Neutrophil (primary cell): ENCODE data around the gene CBFA2T3.

Source experiments
- H3K27ac ChIP-seq: fragments of 200-600 bp; sonication (generic); 2 replicates; pipeline ENCODE4 v1.5.1; 2016; ENCODE audit warnings: mild to moderate bottlenecking, moderate library complexity
- H3K27me3 ChIP-seq: fragments of 200-600 bp; sonication (generic); 2 replicates; pipeline ENCODE4 v1.6.0; 2016; ENCODE audit warnings: mild to moderate bottlenecking
- H3K36me3 ChIP-seq: fragments of 200-600 bp; sonication (generic); 2 replicates; pipeline ENCODE4 v1.5.1; 2017
- H3K4me1 ChIP-seq, 2 experiments: fragments of 200-600 bp in 1 of 2; sonication (generic) in 1 of 2; 1 replicate in 1 of 2; 2 replicates in 1 of 2; pipeline versions ENCODE4 v1.5.1 to v1.6.1; 2013 to 2016; ENCODE audit warnings: low read depth in 1 of 2, low read length in 1 of 2, mild to moderate bottlenecking in 1 of 2, moderate library complexity in 1 of 2; ENCODE audit not compliant: control insufficient read depth in 1 of 2, insufficient read depth in 1 of 2
- H3K4me3 ChIP-seq, 2 experiments: fragments of 200-600 bp in 1 of 2; sonication (generic) in 1 of 2; 1 replicate in 1 of 2; 2 replicates in 1 of 2; pipeline ENCODE4 v1.5.1; 2013 to 2016; ENCODE audit warnings: low read depth in 1 of 2, low read length in 1 of 2, mild to moderate bottlenecking in 1 of 2, moderate library complexity in 1 of 2
- H3K9me3 ChIP-seq: fragments of 200-600 bp; sonication (generic); 2 replicates; pipeline ENCODE4 v1.5.1; 2016
- TF ChIP-seq, protein P1 (sequence below): fragments of 200-600 bp; sonication (generic); IDR thresholded peaks from 2 replicates; pipeline ENCODE4 v1.5.1; 2016; ENCODE audit warnings: antibody characterized with exemption

CBFA2T3 gene

DNA sequence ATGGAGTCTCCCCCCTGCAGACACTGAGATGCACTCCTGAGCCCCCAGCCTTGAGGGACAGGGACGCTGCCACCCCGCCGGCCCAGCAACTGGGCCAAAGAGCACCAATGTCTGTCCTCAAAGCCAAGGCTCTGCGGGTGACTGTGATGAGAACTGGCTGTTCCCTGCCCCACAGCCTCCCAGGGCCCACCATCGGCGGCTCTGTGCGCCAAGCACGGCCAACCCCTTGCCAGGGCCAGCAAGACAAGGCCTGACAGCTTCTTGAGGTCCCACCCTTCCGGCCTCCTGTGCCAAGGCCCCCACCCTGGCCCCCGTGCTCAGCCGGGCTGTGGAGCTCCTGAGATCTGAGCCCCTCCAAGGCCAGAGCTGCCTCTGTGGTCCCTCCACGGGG is 76.3 kb downstream of the CBFA2T3 start:
- Histone ChIP-seq H3K4me3 (no peak overlapping the region), H3K4me1 (peaks cover 5 to 8% of the 10 kb centered on the region in 2 experiments), H3K27ac (no peak overlapping the region), H3K9me3 (no peaks in the 10 kb centered on the region), H3K27me3 (no peaks in the 10 kb centered on the region), H3K36me3 (peaks cover 66% of the 10 kb centered on the region)
- TF ChIP-seq, protein P1, sequence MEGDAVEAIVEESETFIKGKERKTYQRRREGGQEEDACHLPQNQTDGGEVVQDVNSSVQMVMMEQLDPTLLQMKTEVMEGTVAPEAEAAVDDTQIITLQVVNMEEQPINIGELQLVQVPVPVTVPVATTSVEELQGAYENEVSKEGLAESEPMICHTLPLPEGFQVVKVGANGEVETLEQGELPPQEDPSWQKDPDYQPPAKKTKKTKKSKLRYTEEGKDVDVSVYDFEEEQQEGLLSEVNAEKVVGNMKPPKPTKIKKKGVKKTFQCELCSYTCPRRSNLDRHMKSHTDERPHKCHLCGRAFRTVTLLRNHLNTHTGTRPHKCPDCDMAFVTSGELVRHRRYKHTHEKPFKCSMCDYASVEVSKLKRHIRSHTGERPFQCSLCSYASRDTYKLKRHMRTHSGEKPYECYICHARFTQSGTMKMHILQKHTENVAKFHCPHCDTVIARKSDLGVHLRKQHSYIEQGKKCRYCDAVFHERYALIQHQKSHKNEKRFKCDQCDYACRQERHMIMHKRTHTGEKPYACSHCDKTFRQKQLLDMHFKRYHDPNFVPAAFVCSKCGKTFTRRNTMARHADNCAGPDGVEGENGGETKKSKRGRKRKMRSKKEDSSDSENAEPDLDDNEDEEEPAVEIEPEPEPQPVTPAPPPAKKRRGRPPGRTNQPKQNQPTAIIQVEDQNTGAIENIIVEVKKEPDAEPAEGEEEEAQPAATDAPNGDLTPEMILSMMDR, result no peak

DNA sequence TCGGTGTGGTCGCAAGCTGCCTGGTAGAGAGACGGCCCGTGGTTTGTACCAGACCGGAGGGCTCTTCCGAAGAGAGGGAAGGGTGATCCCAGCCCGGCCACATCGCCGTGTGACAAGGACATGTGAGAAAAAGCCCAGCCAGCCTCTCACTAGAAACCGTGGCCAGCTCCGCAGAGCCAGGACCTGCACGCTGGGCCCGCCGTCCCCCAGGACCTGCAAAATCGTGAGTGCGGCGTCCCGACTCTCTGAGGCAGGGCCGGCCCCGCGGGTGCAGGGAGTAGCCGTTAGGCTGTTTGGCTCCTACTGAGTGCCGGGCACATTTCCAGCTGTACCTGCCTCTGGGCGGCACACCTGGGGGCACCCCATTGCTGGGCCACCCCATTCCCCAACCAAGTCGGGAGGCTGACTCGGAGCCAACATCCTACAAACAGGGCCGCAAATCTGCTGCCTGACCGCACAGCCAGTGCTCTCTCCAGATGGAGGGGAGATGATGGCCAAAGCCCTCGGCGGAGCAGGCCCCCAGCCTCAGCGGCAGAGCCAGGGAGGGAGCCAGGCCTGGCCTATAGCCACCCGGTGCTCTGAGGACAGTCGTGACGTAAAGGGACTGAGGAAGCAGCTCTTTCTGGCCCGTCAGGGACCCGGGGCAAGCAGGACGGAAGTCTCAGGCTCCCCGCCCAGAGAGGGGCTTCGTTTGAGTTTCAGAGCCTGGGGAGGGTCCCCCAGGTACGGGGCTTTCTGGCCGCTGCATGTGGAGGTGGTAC is 76.9 kb downstream of the CBFA2T3 start:
- Histone ChIP-seq H3K4me3 (no peak overlapping the region), H3K27me3 (no peaks in the 10 kb centered on the region), H3K9me3 (no peaks in the 10 kb centered on the region), H3K4me1 (peaks cover 3 to 5% of the 10 kb centered on the region in 2 experiments), H3K36me3 (peaks cover 71% of the 10 kb centered on the region), H3K27ac (no peak overlapping the region)
- TF ChIP-seq, protein P1, result no peak

DNA sequence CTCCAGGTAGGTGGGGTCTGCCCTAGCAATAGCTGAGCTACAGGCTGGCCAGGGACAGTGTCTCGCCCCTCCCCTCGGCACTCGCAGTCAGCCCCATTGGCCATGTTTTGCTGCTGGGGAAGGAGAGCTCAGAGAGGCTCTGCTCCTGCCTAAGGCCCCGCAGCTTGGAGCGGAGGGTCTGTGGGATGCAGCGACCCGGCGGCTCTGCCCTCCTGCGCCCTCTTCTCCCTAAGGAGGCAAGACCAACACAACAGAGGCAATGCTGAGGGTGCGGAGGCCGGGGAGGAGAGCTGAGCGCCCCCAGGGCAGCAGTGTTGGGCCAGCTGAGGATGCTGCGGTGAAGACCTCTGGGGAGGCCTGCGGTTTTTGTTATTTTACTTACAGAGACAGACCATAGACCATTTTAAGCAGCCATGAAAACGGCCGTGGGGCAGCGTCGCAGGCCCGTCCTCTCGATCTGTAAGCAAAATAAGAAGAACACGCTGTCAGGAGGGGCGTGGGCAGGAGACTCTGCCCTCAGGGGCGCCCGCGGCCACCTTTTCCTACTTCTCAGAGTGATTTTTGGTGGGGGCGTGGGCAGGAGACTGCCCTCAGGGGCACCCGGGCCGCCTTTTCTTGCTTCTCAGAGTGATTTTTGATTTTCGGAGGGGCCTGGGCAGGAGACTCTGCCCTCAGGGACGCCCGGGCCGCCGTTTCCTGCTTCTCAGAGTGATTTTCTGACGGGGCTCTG is 79.1 kb downstream of the CBFA2T3 start:
- Histone ChIP-seq H3K27me3 (no peaks in the 10 kb centered on the region), H3K27ac (no peak overlapping the region), H3K9me3 (no peaks in the 10 kb centered on the region), H3K4me1 (no peaks in the 10 kb centered on the region), H3K4me3 (no peak overlapping the region), H3K36me3 (peaks cover 85% of the 10 kb centered on the region)
- TF ChIP-seq, protein P1, result no peak

DNA sequence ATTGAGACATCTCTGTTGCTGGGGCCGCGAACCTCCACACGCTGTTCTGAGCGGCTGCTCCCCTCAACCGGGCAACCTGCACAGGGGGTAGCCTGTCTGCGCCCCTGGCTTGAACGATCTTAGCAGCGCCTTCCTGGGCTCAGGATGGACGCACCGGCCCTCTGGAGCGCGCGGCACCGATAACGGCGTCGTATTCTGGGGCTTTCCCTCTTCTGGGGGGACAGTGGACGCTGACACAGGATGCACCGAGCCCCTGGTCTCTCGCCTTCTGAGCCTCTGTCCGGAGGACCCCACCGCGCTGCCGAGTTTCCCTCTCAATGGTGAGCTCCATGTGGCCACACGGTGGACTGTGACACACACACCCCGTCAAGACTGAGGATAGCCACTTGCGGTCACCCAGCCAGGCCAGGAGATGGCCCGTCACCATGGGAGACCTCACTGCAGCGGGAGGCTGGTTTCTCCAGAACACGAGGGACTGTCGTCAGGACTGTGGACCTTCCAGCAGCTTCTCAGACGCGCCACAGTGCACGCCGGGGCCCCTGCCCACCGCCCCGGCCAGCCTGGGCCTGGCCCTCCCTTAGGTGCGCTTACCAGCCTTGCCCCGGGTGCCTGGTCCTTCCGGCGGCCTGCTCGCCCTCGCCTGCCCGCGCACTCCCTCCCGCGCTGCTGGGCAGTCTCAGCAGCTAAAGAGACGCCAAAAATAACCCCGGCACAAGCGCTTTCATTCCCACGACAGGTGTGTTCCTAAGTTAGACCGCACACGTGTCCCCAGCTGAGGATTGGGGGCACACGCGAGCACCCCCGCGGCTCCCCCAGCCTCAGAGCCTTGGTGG is 80.6 kb downstream of the CBFA2T3 start:
- Histone ChIP-seq H3K27me3 (no peaks in the 10 kb centered on the region), H3K4me1 (no peaks in the 10 kb centered on the region)
- TF ChIP-seq, protein P1, result no peak

DNA sequence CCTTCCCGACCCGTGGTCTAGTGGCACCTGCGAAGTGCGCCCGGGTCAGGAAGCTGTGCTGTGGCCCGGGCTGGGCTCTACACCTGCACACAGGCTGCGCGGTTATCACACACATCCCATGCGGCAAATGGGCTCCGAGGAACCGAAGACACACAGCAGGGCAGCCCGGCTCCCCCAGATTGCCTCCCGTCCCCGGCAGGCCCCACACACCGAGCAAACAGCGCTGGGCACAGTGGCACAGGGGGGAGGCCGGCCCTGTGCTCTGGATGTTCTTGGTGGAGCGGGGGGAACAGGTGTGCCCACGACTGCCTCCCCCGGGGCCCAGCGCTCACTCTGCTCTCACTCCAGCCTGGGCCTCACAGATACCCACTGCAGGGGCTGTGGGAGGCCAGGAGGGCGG is 81.7 kb downstream of the CBFA2T3 start:
- Histone ChIP-seq H3K27me3 (no peaks in the 10 kb centered on the region), H3K36me3 (peaks cover 91% of the 10 kb centered on the region), H3K4me1 (no peaks in the 10 kb centered on the region), H3K27ac (no peak overlapping the region), H3K4me3 (no peak overlapping the region), H3K9me3 (peaks cover under 1% of the 10 kb centered on the region)
- TF ChIP-seq, protein P1, result no peak

More for the DNA sequence above, 80.6 kb downstream of the CBFA2T3 start:
- Histone ChIP-seq H3K9me3 (no peaks in the 10 kb centered on the region), H3K27ac (no peak overlapping the region), H3K36me3 (peaks cover 91% of the 10 kb centered on the region), H3K4me3 (no peak overlapping the region)
